NCI-H1105 (cell line): ENCODE results near the gene ALDH1L1.

Experiments used
- DNase-seq: peaks from one replicate; lab custom pipeline; 2025; lab: John Stamatoyannopoulos, UW

Gene ALDH1L1

GRCh38 chr3:126180477-126181397, at the start of gene ALDH1L1:
Gene ALDH1L1 (minus strand): TSS chr3:126180586. CDS start chr3:126160979, 19,607 bp downstream.
- DNase-seq = peak; percentile 58

DNA sequence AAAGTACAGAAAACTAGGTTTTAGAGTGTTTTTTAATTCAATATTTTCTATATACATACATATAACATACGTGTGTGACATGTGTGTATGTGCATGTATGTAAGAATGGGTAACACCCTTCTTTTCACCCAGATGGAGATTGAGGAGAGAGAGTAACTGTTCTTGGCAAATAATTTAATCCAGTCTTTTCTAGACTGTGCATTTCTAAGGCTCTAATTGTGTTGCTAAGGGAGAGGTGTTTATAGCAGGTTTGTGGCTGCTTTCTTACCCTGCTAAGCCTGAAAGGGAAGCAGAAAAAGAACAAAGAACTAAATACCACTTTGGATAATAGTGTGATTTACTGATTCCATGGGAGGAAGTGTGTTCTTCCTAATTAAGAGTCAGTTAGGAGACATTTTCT, 46.0 kb upstream of the ALDH1L1 start:
- DNase-seq = no peak

DNA sequence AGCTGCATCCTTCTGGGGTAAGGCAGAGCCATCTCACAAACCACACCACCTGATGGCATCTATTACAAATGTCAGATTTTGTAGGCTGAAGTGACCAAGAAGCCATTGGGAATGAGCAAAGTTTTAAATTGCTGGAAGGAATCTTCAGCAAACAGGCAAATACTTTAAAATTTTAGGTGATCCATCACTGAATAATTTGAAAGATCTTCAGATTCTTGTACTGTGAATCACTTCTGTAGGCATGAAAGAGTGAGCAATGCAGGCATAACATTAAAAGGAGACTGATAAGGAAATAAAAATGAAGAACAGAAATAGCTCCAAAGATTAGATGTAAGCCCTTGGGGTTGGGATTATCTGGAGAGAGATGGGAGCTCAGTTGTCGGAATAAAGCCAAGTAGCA, 36.0 kb upstream of the ALDH1L1 start:
- DNase-seq = no peak

DNA sequence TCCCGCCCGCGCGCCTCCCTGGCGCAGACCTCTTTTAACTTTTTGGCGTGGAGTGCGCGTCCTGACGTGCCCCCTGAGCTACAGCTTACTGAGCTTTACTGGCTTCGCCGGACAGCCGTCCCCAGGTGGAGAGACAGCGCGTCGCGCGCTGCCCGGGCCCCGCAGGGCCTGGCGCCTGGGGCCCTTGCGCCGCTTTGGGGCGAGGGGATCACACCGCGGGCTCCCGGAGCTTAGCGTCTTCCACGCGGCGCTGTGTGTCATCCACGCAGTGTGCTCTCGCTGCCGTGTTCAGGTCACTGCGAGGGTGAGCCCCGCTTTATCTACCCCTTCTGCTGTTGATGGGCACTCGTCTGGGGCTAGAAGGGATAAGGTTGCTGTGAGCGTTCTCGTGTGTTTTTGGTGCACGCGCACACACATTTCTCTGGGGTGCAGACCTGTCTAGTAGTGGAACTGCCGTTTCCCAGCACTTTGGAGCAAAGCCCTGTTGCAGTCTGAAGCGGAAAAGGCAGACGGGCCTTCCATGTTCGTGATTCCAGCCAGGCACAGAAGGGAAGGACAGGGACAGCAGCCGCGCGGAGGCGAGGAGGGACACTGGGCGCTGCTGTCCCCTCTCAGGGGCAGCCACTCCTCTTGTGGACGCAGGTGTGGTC, 33.1 kb upstream of the ALDH1L1 start:
- DNase-seq = no peak

GRCh38 chr3:126212620-126213378, 32.4 kb upstream of the ALDH1L1 start:
- DNase-seq = peak; percentile 49

GRCh38 chr3:126212250-126212619, 31.8 kb upstream of the ALDH1L1 start:
- no peak for DNase-seq

GRCh38 chr3:126211569-126211968, 31.2 kb upstream of the ALDH1L1 start:
- no peak for DNase-seq

DNA sequence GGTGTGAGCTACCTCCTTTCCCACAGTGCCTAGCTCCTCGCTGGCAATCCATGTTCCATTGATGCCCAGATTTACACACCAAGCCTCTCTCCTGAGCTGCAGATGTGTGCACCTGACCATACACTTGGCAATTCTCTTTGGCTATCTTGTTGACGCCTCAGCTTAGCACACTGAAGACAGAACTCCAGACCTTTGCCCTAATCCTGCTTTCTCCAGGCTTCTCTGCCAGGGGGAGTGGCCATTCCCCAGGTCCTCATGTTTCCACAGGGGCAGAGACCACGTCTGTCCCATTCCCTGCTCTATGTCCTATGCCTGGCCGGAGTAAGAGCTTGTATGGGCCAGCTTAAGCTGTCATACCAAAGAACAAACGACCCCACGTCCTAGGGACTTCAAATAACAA, 30.2 kb upstream of the ALDH1L1 start:
- DNase-seq = no peak

- DNase-seq = no peak
These were observed 29.4 kb upstream of the ALDH1L1 start for GRCh38 chr3:126209741-126210140.

GRCh38 chr3:126208606-126209256, 28.3 kb upstream of the ALDH1L1 start:
- DNase-seq = peak; percentile 80

GRCh38 chr3:126208182-126208581, 27.8 kb upstream of the ALDH1L1 start:
- no peak for DNase-seq

GRCh38 chr3:126207166-126207565, 26.8 kb upstream of the ALDH1L1 start:
- no peak for DNase-seq

DNA sequence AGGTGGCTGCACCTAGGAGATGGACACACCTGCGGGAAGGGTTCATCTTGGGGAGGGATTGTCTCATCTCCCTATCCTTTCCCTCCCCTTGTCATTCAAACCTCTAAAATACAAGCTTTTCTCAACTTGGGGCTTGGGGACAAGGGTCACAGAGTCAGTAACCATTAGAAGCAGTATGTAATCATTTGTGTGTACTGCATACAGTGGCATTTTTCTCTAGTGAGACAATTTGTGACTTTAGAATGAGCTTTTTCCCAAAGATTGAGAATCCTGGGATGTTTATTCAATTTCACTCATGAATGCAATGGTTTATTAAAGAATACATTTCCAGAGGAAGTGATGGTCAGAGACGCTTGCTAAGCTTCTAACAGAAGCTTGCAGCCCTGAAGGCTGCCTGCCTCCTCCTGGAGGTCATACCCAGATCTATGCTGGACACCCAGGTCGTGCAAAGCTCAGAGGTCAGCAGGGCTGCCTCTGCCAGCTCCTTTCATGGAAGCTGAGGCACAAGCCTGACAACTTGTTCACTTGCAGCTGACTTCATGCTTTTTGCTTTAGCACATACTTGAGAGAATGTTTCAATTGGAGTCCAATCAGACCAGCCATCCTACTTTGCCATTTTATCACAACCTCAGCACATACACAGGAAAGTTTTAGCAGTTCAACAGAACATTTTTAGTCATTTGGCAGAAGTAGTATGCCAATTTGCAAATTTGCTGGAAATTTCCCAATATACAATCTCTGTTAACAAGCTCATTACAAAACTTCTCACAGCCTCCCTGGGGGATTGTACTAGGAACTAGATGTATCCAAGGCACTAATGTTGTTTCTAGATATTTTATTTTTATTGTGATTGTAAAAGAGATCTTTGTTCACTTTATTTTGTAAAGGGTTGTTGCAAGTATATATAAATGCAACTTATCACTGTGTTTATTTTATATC, 25.6 kb upstream of the ALDH1L1 start:
- no peak for DNase-seq

DNA sequence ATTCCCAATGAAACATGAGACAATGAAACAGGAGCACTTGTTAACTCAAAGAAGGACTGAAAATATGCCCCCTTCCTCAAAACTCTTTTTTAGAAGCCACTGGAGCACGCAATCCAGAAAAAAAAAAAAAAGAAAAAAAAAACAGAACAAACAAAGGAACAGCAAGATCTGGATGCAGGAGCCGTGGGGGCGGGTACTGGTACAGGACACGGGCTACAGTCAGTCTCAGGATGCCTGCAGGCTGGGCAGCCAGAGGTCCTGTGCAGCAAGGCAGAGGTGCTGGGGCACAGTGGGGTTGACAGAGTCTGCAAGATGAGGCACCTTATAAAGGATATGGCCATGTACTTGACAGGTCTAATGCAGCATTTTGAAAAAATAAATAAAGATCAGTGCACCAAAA, 22.3 kb upstream of the ALDH1L1 start:
- no peak for DNase-seq

DNA sequence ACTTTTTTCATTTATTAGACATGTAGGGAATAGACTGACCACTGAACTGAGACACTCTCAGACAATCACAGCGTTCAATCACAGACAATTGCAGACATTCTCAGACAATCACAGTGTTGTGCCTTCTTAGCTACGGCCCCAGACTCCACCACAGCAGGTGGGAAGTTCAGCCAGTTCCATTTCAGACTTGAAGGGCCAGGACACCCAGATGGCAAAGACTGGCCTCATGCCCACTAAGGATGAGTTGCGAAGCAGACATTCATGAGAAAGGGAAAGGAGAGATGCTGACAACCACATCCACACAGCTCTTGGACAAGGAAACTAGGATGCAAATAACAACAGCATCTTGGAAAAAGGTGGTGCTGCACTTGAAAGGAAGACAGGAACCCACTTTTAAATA, 21.9 kb upstream of the ALDH1L1 start:
- no peak for DNase-seq

DNA sequence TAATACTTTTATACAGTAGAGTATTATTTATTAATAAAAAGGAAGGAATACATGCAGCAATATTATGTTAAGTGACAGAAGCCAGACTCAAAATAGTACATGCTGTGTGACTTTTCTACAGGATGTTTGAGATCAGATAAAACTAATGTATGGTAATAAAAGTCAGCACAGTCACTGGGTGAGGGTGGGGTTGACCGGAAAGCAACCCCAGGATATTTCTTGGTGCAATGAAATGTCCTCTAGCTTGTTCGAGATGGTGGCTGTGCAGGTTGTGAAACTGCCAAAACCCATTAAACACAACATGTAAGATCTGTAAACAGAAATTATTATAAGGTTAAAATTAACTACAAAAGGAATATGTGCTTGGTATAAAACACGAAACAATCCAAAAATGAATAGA, 20.8 kb upstream of the ALDH1L1 start:
- no peak for DNase-seq

DNA sequence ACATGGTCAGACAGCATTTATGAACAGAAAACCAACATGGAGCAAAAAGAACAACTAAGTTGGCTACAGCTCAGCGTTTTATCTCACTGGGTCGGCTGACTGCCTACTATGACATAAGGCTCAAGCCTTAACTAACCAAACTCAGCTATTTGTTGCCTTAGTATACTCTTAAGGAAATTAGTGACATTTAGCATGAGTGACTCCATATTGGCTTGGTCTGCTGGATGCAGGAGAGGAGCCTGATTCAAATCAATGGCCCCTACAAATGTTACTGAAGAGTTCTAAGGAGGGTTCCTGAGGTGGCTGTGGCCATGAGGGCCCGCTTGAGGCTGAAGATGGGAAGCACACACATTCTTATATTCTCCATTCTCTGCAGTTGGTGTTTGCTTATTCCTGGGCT, 20.1 kb upstream of the ALDH1L1 start:
- no peak for DNase-seq

DNA sequence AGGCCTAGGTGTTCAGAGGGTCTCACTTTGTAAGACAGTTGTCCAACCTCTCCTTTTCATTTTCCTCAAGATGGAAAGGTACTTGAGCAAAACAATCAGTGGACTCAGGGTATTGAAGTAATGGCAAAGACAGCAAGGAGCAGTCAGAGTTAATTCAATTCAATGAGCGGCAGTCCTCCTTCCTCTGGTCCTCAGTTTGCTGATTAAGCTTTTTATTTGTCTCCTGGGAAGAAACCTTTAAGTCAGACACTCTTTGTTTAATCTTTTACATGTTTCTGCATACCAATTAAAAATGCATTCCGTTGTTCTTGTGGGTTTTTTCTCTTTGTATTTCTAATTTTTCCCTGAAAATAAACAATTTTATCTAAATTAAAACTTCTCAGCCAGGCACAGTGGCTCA, 18.9 kb upstream of the ALDH1L1 start:
- DNase-seq = no peak

- peak; percentile 73 for DNase-seq
These were observed 17.6 kb upstream of the ALDH1L1 start for GRCh38 chr3:126197854-126198584.

GRCh38 chr3:126197343-126197742, 17.0 kb upstream of the ALDH1L1 start:
- no peak for DNase-seq
